Gastroesophageal sphincter (tissue), 4 donors: ENCODE results near the gene CENPB. TPM values are rescaled to one million over a fixed set of nuclear protein-coding genes. Genes with fewer than 3 reads are reported as not detected.

Experiments used
- ATAC-seq: fragments of 150-250 bp; one replicate; pipeline ENCODE4 v1.9.1; 2016; ENCODE audit warnings: mild to moderate bottlenecking, moderate library complexity
- H3K27ac ChIP-seq, 4 donors: fragments of 200-600 bp; sonication (generic) in 3 of 4; 1 replicate in 3 of 4; 2 replicates in 1 of 4; pipeline ENCODE4 v1.5.1; 2016 to 2019
- H3K27me3 ChIP-seq: fragments of 200-600 bp; sonication (generic); one replicate; pipeline ENCODE4 v1.5.1; 2019
- H3K36me3 ChIP-seq, 2 donors: fragments of 200-600 bp; sonication (generic); one replicate each; pipeline ENCODE4 v1.5.1; 2019; ENCODE audit warnings: control low read depth in 1 of 2
- H3K4me1 ChIP-seq, 3 donors: fragments of 200-600 bp; sonication (generic); 1 replicate in 2 of 3; 2 replicates in 1 of 3; pipeline ENCODE4 v1.5.1; 2016 to 2019; ENCODE audit warnings: control low read depth in 2 of 3
- H3K4me3 ChIP-seq, 2 donors: fragments of 200-600 bp; sonication (generic); one replicate each; pipeline ENCODE4 v1.5.1; 2019; ENCODE audit warnings: mild to moderate bottlenecking in 1 of 2, moderate library complexity in 1 of 2
- H3K9me3 ChIP-seq, 3 donors: fragments of 200-600 bp; sonication (generic); one replicate each; pipeline ENCODE4 v1.5.1; 2017 to 2019; ENCODE audit warnings: control low read depth in 2 of 3
- CTCF ChIP-seq, 4 experiments: fragments of 200-600 bp in 2 of 4; fragments of 450-650 bp in 2 of 4; sonication (generic) in 1 of 4; IDR thresholded peaks; one replicate each; pipeline ENCODE4 v1.5.1; 2017 to 2019; ENCODE audit warnings: antibody characterized with exemption in 4 of 4, mild to moderate bottlenecking in 2 of 4, moderate library complexity in 2 of 4
- EP300 ChIP-seq: sonication (generic); formaldehyde crosslinking; IDR thresholded peaks from one replicate; pipeline ENCODE4 v1.6.1; 2017; ENCODE audit warnings: antibody characterized with exemption, mild to moderate bottlenecking
- POLR2A ChIP-seq, 2 donors: fragments of 450-650 bp; IDR thresholded peaks; one replicate each; pipeline ENCODE4 v1.6.1; 2017; ENCODE audit warnings: antibody characterized with exemption in 2 of 2, mild to moderate bottlenecking in 2 of 2, moderate library complexity in 1 of 2
- POLR2AphosphoS5 ChIP-seq: sonication (generic); formaldehyde crosslinking; IDR thresholded peaks from one replicate; pipeline ENCODE4 v1.6.1; 2017; ENCODE audit warnings: antibody characterized with exemption
- WGBS, 2 donors: methylation state at CpG; one replicate each; pipeline ENCODE4 v1.1.5; 2018; ENCODE audit warnings: low coverage in 1 of 2; 5-methylcytosine and 5-hydroxymethylcytosine counted together
- total RNA-seq, 4 donors: library from RNA; depleted of rRNA; stranded (reverse); fragments of >200 nt; gene quantifications; one replicate each; pipeline ENCODE4 v1.1.0, GENCODE V29; 2016

Gene CENPB
- total RNA-seq, 4 donors from 2014 or later, result 134 to 200 (median 139) TPM

DNA sequence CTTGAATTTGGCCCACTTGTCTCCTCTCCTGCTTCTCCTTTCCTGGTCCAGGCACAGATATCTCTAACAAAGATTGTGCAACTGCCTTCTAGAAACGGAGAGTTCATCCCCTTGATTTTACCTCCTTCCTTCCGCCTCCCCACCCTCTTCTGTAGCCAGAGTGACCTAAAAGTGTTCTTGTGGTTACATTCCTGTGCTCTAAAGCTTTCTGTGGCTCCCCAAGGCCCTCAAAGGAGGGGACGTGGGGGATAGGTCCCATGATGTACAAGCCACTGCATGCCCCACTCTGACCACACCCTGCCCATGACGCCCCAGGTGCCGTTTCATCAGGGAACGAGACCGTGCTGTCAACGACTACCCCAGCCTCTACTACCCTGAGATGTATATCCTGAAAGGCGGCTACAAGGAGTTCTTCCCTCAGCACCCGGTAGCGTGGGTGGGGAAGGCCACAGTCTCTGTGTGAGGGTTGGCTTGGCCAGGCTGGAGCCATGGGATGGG, 17.8 kb upstream of the CENPB start:
- TF ChIP-seq POLR2AphosphoS5 (no peak), POLR2A (IDR thresholded peaks at IDR 0.05) (no peak), EP300 (no peak), CTCF (IDR thresholded peaks at IDR 0.05) (no peak)
- WGBS, 2 donors, result 56% methylated on average over 2 of the region's 11 CpGs; no CpG with 5 or more reads in 1 of the 2 donors
- no peak for ATAC-seq
- Histone ChIP-seq H3K9me3 (peaks cover 0 to 5% (median 0%) of the 10 kb centered on the region in 3 donors), H3K27ac (peak overlapping the region in 3 of 4 donors; percentile 96 to 97 (median 96)), H3K4me3 (no peak overlapping the region), H3K27me3 (no peaks in the 10 kb centered on the region), H3K36me3 (peaks cover 0 to 66% of the 10 kb centered on the region in 2 donors), H3K4me1 (peaks cover 4 to 80% (median 26%) of the 10 kb centered on the region in 3 donors)

GRCh38 chr20:3803854-3804253, 17.3 kb upstream of the CENPB start:
- 81 to 95% methylated on average over 3 to 4 of the region's 6 CpGs for WGBS, 2 donors
- Histone ChIP-seq H3K27me3 (no peaks in the 10 kb centered on the region), H3K4me3 (no peak overlapping the region), H3K4me1 (peaks cover 4 to 81% (median 30%) of the 10 kb centered on the region in 3 donors), H3K36me3 (peaks cover 0 to 71% of the 10 kb centered on the region in 2 donors), H3K9me3 (peaks cover 0 to 5% (median 0%) of the 10 kb centered on the region in 3 donors), H3K27ac (peak overlapping the region in 3 of 4 donors; percentile 96 to 99 (median 97))
- TF ChIP-seq POLR2A (IDR thresholded peaks at IDR 0.05), result no peak
- TF ChIP-seq POLR2AphosphoS5, result no peak
- no peak for TF ChIP-seq EP300
- no peak for TF ChIP-seq CTCF (IDR thresholded peaks at IDR 0.05)
- ATAC-seq, result no peak

DNA sequence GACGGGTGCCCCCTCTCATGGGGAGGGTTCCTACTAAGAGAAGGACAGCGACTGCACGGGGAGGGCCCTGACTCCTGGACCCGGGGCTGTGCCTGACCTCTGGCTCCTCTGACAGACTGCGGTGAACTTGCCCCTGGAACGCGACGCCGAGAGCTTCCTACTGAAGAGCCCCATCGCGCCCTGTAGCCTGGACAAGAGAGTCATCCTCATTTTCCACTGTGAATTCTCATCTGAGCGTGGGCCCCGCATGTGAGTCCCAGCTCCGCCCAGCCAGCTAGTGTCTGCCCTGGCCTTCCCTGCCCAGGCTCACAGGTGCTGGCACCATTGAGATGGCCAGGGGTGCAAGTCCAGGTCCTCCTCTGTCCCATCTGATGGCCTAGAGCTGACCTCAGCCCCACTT, 16.7 kb upstream of the CENPB start:
- Histone ChIP-seq H3K36me3 (peaks cover 0 to 76% of the 10 kb centered on the region in 2 donors), H3K27me3 (no peaks in the 10 kb centered on the region), H3K4me3 (no peak overlapping the region), H3K4me1 (peaks cover 4 to 81% (median 34%) of the 10 kb centered on the region in 3 donors), H3K9me3 (peaks cover 0 to 5% (median 0%) of the 10 kb centered on the region in 3 donors), H3K27ac (peak overlapping the region in 2 of 4 donors; percentile 96 to 99)
- WGBS, 2 donors, result 100% methylated on average over 2 of the region's 14 CpGs; no CpG with 5 or more reads in 1 of the 2 donors
- no peak for TF ChIP-seq EP300
- TF ChIP-seq CTCF (IDR thresholded peaks at IDR 0.05), result no peak
- no peak for TF ChIP-seq POLR2A (IDR thresholded peaks at IDR 0.05)
- TF ChIP-seq POLR2AphosphoS5, result no peak
- no peak for ATAC-seq

- Histone ChIP-seq H3K4me3 (no peak overlapping the region), H3K27ac (peak overlapping the region in 2 of 4 donors; percentile 96 to 99), H3K36me3 (peaks cover 0 to 81% of the 10 kb centered on the region in 2 donors), H3K4me1 (peaks cover 4 to 81% (median 32%) of the 10 kb centered on the region in 3 donors), H3K9me3 (peaks cover 0 to 5% (median 0%) of the 10 kb centered on the region in 3 donors), H3K27me3 (no peaks in the 10 kb centered on the region)
- no peak for ATAC-seq
- no peak for TF ChIP-seq EP300
- no peak for TF ChIP-seq POLR2AphosphoS5
- no peak for TF ChIP-seq CTCF (IDR thresholded peaks at IDR 0.05)
- 84 to 89% methylated on average over 4 to 6 of the region's 11 CpGs for WGBS, 2 donors
Measured at GRCh38 chr20:3802524-3803239, 16.1 kb upstream of the CENPB start.
